DOHH2 (cell line): Measurements from ENCODE around the gene LBP.

ENCODE experiments used
- CTCF ChIP-seq: fragments of 200-600 bp; sonication (generic); IDR thresholded peaks from one replicate; pipeline ENCODE4 v1.5.1; 2014; ENCODE audit warnings: antibody characterized with exemption, mild to moderate bottlenecking, low read depth, low read length; ENCODE audit not compliant: poor library complexity, severe bottlenecking
- EZH2phosphoT487 ChIP-seq: fragments of 200-600 bp; sonication (generic); IDR thresholded peaks from 2 replicates; pipeline ENCODE4 v1.6.1; 2017; ENCODE audit warnings: borderline replicate concordance, mild to moderate bottlenecking, antibody characterized with exemption, low read length, moderate library complexity, mixed read lengths

GRCh38 chr20:38308447-38308846, 37.8 kb upstream of the LBP start:
- TF ChIP-seq CTCF (no peak), EZH2phosphoT487 (no peak)
